Endothelial cell of umbilical vein (primary cell): ENCODE measurements around the gene OR52E8.

Experiments used
- EZH2 ChIP-seq: IDR thresholded peaks from 2 replicates; pipeline ENCODE4 v1.6.1; 2012; ENCODE audit warnings: borderline replicate concordance, low read depth, mild to moderate bottlenecking, moderate library complexity, low read length, inconsistent platforms; ENCODE audit not compliant: severe bottlenecking
- TF ChIP-seq, protein P1 (sequence below), 2 donors: IDR thresholded peaks; 1 replicate in 1 of 2; 2 replicates in 1 of 2; pipeline ENCODE4 v1.5.1; 2011; ENCODE audit warnings: low read length in 2 of 2, mild to moderate bottlenecking in 2 of 2, moderate library complexity in 2 of 2, control low read depth in 1 of 2, inconsistent platforms in 1 of 2, low read depth in 1 of 2; ENCODE audit not compliant: insufficient read depth in 1 of 2; ENCODE audit errors: extremely low read depth in 1 of 2
- TF ChIP-seq, protein P2 (sequence below): IDR thresholded peaks from 2 replicates; pipeline ENCODE4 v1.6.1; 2011; ENCODE audit not compliant: insufficient read depth, insufficient read length

- TF ChIP-seq, protein P1, sequence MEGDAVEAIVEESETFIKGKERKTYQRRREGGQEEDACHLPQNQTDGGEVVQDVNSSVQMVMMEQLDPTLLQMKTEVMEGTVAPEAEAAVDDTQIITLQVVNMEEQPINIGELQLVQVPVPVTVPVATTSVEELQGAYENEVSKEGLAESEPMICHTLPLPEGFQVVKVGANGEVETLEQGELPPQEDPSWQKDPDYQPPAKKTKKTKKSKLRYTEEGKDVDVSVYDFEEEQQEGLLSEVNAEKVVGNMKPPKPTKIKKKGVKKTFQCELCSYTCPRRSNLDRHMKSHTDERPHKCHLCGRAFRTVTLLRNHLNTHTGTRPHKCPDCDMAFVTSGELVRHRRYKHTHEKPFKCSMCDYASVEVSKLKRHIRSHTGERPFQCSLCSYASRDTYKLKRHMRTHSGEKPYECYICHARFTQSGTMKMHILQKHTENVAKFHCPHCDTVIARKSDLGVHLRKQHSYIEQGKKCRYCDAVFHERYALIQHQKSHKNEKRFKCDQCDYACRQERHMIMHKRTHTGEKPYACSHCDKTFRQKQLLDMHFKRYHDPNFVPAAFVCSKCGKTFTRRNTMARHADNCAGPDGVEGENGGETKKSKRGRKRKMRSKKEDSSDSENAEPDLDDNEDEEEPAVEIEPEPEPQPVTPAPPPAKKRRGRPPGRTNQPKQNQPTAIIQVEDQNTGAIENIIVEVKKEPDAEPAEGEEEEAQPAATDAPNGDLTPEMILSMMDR (IDR thresholded peaks at IDR 0.05; ENCODE audit: extremely low read depth in 1 of 2, insufficient read depth in 1 of 2, low read depth in 1 of 2, low read length in 2 of 2) = no peak
- no peak for TF ChIP-seq EZH2
- TF ChIP-seq, protein P2, sequence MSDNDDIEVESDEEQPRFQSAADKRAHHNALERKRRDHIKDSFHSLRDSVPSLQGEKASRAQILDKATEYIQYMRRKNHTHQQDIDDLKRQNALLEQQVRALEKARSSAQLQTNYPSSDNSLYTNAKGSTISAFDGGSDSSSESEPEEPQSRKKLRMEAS = no peak
Observed at GRCh38 chr11:5887172-5887571, 29.7 kb upstream of the OR52E8 start.
